ENCODE data around the gene NDUFAF8.

DNA sequence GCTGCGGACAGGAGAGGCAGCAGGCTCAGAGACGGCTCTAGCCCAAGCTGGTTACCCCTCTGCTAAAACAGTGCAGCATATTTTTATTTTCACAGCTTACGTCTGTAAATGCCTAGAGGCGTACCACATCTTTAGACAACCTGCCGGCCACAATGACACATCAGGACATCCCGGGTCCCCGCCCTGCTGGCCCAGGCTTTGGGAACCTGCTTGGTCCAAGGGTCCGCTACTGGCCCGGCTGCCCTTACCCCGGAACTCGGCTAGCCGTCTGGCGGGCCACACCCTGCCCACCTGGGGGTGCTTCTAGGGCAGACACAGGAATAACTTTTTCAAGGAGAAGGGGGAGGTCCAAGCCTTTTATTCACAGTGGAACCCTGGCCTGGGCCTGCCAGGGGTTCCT lies 20.7 kb upstream of the NDUFAF8 start:
- TF ChIP-seq SIN3A (IDR thresholded peaks at IDR 0.05; ENCODE audit: borderline replicate concordance, insufficient read depth, low read length) (no peak), TAF1 (IDR thresholded peaks at IDR 0.05; ENCODE audit: borderline replicate concordance, insufficient read depth, low read length) (no peak)
- TF ChIP-seq, protein P1, sequence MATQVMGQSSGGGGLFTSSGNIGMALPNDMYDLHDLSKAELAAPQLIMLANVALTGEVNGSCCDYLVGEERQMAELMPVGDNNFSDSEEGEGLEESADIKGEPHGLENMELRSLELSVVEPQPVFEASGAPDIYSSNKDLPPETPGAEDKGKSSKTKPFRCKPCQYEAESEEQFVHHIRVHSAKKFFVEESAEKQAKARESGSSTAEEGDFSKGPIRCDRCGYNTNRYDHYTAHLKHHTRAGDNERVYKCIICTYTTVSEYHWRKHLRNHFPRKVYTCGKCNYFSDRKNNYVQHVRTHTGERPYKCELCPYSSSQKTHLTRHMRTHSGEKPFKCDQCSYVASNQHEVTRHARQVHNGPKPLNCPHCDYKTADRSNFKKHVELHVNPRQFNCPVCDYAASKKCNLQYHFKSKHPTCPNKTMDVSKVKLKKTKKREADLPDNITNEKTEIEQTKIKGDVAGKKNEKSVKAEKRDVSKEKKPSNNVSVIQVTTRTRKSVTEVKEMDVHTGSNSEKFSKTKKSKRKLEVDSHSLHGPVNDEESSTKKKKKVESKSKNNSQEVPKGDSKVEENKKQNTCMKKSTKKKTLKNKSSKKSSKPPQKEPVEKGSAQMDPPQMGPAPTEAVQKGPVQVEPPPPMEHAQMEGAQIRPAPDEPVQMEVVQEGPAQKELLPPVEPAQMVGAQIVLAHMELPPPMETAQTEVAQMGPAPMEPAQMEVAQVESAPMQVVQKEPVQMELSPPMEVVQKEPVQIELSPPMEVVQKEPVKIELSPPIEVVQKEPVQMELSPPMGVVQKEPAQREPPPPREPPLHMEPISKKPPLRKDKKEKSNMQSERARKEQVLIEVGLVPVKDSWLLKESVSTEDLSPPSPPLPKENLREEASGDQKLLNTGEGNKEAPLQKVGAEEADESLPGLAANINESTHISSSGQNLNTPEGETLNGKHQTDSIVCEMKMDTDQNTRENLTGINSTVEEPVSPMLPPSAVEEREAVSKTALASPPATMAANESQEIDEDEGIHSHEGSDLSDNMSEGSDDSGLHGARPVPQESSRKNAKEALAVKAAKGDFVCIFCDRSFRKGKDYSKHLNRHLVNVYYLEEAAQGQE (IDR thresholded peaks at IDR 0.05; ENCODE audit: insufficient read depth in 1 of 2, low read depth in 2 of 2, low read length in 2 of 2) = no peak
